Measurements from ENCODE around the gene PANK4. TPM values are rescaled to one million over a fixed set of nuclear protein-coding genes. Genes with fewer than 3 reads are reported as not detected.

PANK4 gene
- total RNA-seq, 1 experiment from 2014 or later: 45.6 TPM

DNA sequence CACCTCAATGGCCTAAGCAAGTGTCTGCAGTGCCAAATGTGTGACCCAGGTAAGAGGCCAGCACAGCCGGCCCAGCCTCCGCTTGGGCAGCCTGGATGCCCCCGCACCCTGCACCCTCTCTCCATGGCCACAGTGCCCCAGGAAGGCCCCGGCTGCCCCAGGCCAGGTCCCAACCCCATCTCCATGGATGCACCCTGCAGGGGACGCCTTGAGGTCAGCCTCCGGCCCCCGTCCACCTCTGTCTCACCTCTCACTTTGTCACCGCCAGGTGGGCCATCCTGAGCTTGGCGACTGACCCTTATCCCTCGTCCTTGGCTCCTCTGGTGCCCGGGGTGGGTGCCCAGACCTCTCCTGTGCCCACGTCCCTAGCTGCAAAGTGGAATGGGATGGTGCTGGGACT lies 32.0 kb upstream of the PANK4 start:
- TF ChIP-seq, protein P1, sequence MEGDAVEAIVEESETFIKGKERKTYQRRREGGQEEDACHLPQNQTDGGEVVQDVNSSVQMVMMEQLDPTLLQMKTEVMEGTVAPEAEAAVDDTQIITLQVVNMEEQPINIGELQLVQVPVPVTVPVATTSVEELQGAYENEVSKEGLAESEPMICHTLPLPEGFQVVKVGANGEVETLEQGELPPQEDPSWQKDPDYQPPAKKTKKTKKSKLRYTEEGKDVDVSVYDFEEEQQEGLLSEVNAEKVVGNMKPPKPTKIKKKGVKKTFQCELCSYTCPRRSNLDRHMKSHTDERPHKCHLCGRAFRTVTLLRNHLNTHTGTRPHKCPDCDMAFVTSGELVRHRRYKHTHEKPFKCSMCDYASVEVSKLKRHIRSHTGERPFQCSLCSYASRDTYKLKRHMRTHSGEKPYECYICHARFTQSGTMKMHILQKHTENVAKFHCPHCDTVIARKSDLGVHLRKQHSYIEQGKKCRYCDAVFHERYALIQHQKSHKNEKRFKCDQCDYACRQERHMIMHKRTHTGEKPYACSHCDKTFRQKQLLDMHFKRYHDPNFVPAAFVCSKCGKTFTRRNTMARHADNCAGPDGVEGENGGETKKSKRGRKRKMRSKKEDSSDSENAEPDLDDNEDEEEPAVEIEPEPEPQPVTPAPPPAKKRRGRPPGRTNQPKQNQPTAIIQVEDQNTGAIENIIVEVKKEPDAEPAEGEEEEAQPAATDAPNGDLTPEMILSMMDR (conservative IDR thresholded peaks at IDR 0.05; ENCODE audit: low read depth, low read length): no peak
- TF ChIP-seq EZH2 (IDR thresholded peaks at IDR 0.05; ENCODE audit: borderline replicate concordance, low read depth, low read length, poor library complexity, severe bottlenecking): no peak
- H3K4me3 ChIP-seq (ENCODE audit: low read depth, low read length, poor library complexity, severe bottlenecking): no peak overlapping the region
- CTCF ChIA-PET: no interaction called here
- peaks cover 17% of the 10 kb centered on the region for H3K4me1 ChIP-seq (ENCODE audit: insufficient read depth, low read length, poor library complexity, severe bottlenecking)
- intact Hi-C loops (cut with micrococcal nuclease; ENCODE audit: unreplicated experiment): loop anchor here (10.0 kb wide), 1 partner anchor 866 kb away; no protein-coding TSS in a partner anchor
- no peak for DNase-seq (ENCODE audit: low spot score)
- no TSS peak for BruUV-seq (replicated peaks)
- no peaks in the 10 kb centered on the region for H3K27me3 ChIP-seq (replicated peaks; ENCODE audit: insufficient read depth, low read depth, low read length, poor library complexity)
- H3K36me3 ChIP-seq (ENCODE audit: insufficient read depth, low read length, poor library complexity, severe bottlenecking): no peaks in the 10 kb centered on the region
- no peaks in the 10 kb centered on the region for H3K9me3 ChIP-seq (ENCODE audit: low read depth, low read length, poor library complexity, severe bottlenecking)
- POLR2A ChIA-PET (ENCODE audit: low non-redundant PET): interaction anchor here (0.6 kb wide), 1 partner anchor 16 kb away, joined by 3 read pairs; no protein-coding TSS in a partner anchor
- H3K27ac ChIP-seq (ENCODE audit: low read depth, low read length, poor library complexity, severe bottlenecking): no peak overlapping the region

DNA sequence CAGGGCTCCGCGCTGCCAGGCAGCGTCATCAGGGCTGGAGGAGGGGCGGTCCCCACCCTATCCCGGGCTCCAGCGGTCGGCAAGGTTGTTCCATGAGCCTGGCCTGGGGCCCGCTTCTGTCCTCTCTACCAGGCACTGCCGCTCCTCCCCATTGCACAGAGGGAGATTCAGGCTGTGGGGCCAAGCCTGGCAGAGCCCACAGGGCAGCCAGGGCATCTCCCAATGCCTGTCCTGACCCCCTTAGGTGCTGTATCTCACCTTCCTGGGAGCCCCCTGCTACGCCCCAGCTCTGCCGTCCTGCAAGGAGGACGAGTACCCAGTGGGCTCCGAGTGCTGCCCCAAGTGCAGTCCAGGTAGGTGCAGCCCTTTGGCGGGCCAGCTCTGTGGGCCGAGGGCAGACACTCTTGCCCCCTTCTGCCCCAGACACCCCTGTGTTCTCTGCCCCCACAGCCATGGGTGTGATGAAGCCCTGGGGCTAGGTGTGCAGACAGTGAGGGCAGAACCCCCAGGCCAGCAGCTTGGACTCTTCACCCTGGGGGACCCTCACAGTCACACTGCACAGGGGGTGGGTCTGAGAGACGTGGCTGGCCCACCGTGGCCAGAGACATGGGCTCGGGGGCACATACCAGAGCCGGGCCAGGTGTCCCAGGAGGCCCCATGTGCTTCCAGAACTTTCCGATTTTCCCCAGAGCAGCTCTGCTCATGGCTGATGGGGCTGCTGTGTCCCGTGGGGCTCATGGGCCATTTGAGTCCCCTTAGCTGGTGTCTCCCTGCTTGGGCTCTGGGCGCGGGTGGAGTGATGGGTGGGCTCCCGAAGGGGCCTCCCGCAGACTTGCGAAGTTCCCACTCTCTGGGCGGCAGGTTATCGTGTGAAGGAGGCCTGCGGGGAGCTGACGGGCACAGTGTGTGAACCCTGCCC lies 31.3 kb upstream of the PANK4 start:
- no TSS peak for BruUV-seq (replicated peaks)
- no peak for TF ChIP-seq EZH2 (IDR thresholded peaks at IDR 0.05; ENCODE audit: borderline replicate concordance, low read depth, low read length, poor library complexity, severe bottlenecking)
- TF ChIP-seq, protein P1 (conservative IDR thresholded peaks at IDR 0.05; ENCODE audit: low read depth, low read length): no peak
- no peaks in the 10 kb centered on the region for H3K9me3 ChIP-seq (ENCODE audit: low read depth, low read length, poor library complexity, severe bottlenecking)
- ChIA-PET POLR2A (ENCODE audit: low non-redundant PET) (interaction anchor here (0.6 kb wide), 1 partner anchor 16 kb away, joined by 3 read pairs; no protein-coding TSS in a partner anchor), CTCF (no interaction called here)
- no peak for DNase-seq (ENCODE audit: low spot score)
- intact Hi-C loops (cut with micrococcal nuclease; ENCODE audit: unreplicated experiment): loop anchor here (10.0 kb wide), 1 partner anchor 867 kb away; no protein-coding TSS in a partner anchor
- no peak overlapping the region for H3K4me3 ChIP-seq (ENCODE audit: low read depth, low read length, poor library complexity, severe bottlenecking)
- H3K27ac ChIP-seq (ENCODE audit: low read depth, low read length, poor library complexity, severe bottlenecking): no peak overlapping the region
- H3K36me3 ChIP-seq (ENCODE audit: insufficient read depth, low read length, poor library complexity, severe bottlenecking): no peaks in the 10 kb centered on the region
- no peaks in the 10 kb centered on the region for H3K27me3 ChIP-seq (replicated peaks; ENCODE audit: insufficient read depth, low read depth, low read length, poor library complexity)
- H3K4me1 ChIP-seq (ENCODE audit: insufficient read depth, low read length, poor library complexity, severe bottlenecking): peaks cover 17% of the 10 kb centered on the region

DNA sequence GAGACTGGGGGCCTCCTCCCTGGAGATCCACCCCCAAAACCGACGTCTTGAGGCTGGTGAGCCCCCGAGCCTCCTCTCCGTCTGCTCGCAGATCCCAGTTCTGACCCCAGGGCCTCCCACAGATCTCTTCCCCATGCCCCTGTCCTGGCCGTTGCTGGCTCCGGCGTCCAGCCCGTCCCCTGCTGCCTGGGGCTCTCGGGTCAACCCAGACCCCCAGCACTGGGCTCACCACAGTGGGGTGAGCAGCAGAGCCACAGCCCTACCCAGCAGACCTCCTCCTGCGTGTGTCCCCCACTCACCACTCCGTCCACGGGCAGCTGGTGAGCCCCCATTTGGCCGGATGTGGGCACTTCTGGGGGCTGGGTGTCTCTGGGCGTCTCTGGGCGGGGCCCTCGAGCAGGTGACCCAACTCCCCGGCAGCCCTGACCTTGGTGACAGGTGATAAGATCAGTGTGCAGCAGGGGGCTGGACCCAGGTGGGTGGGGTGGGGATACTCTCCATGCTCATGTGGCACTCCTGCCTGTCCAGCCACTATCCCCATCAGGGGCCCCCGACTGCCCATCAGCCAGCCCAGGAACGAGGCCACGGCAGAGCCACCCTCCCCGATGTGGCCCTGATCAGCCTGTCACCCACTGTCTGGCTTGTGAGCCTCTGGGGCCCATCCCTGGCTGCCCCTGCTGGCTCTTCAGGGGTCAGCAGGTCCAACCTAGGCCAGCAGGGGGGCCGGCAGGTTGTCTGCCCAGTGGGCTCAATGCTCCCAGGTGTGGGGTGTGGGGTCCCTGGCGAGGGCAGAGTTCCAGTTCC lies 30.5 kb upstream of the PANK4 start:
- no peaks in the 10 kb centered on the region for H3K36me3 ChIP-seq (ENCODE audit: insufficient read depth, low read length, poor library complexity, severe bottlenecking)
- peak overlapping the region; percentile 72 for H3K27ac ChIP-seq (ENCODE audit: low read depth, low read length, poor library complexity, severe bottlenecking)
- CTCF ChIA-PET: no interaction called here
- POLR2A ChIA-PET (ENCODE audit: low non-redundant PET): no interaction called here
- TF ChIP-seq, protein P1 (conservative IDR thresholded peaks at IDR 0.05; ENCODE audit: low read depth, low read length): no peak
- TF ChIP-seq EZH2 (IDR thresholded peaks at IDR 0.05; ENCODE audit: borderline replicate concordance, low read depth, low read length, poor library complexity, severe bottlenecking): no peak
- no peak for DNase-seq (ENCODE audit: low spot score)
- no peaks in the 10 kb centered on the region for H3K27me3 ChIP-seq (replicated peaks; ENCODE audit: insufficient read depth, low read depth, low read length, poor library complexity)
- peak overlapping the region; percentile 45 for H3K4me3 ChIP-seq (ENCODE audit: low read depth, low read length, poor library complexity, severe bottlenecking)
- no peaks in the 10 kb centered on the region for H3K9me3 ChIP-seq (ENCODE audit: low read depth, low read length, poor library complexity, severe bottlenecking)
- no TSS peak for BruUV-seq (replicated peaks)
- intact Hi-C loops (cut with micrococcal nuclease; ENCODE audit: unreplicated experiment): loop anchor here (10.0 kb wide), 1 partner anchor 868 kb away; no protein-coding TSS in a partner anchor
- H3K4me1 ChIP-seq (ENCODE audit: insufficient read depth, low read length, poor library complexity, severe bottlenecking): peaks cover 17% of the 10 kb centered on the region

All from A673 (cell line).